Trophoblast cell (in vitro differentiated cells and primary cell): ENCODE results near the gene CLIC3.
A peak's percentile ranks its signal among the peaks of the same experiment; 100 is the strongest.

Experiments
- DNase-seq, 2 donors: peaks; one replicate each; pipeline ENCODE4 v3.0.0-alpha.2; 2016
- H2AFZ ChIP-seq: 2 replicates; pipeline ENCODE4 v1.6.1; 2013; ENCODE audit warnings: low read length, moderate library complexity, mild to moderate bottlenecking; ENCODE audit not compliant: insufficient read depth, poor library complexity
- H2AK5ac ChIP-seq: 2 replicates; pipeline ENCODE4 v1.6.1; 2013; ENCODE audit warnings: mild to moderate bottlenecking, low read length
- H2BK120ac ChIP-seq: 2 replicates; pipeline ENCODE4 v1.6.1; 2013; ENCODE audit warnings: low read length, mild to moderate bottlenecking, moderate library complexity; ENCODE audit not compliant: insufficient read depth, poor library complexity
- H2BK12ac ChIP-seq: 2 replicates; pipeline ENCODE4 v1.6.1; 2013; ENCODE audit warnings: mild to moderate bottlenecking, low read length, moderate library complexity
- H2BK5ac ChIP-seq: 2 replicates; pipeline ENCODE4 v1.6.1; 2013; ENCODE audit warnings: low read length, low read depth, moderate library complexity, mild to moderate bottlenecking; ENCODE audit not compliant: poor library complexity
- H3K14ac ChIP-seq: 2 replicates; pipeline ENCODE4 v1.6.1; 2013; ENCODE audit warnings: mild to moderate bottlenecking, low read length
- H3K18ac ChIP-seq: 2 replicates; pipeline ENCODE4 v1.6.1; 2013; ENCODE audit warnings: mild to moderate bottlenecking, low read length
- H3K23ac ChIP-seq: 2 replicates; pipeline ENCODE4 v1.6.1; 2013; ENCODE audit warnings: low read length
- H3K27ac ChIP-seq: 2 replicates; pipeline ENCODE4 v1.5.1; 2013; ENCODE audit warnings: low read depth, mild to moderate bottlenecking, inconsistent platforms, low read length, moderate library complexity
- H3K27me3 ChIP-seq: 2 replicates; pipeline ENCODE4 v1.6.1; 2013; ENCODE audit warnings: inconsistent platforms, mild to moderate bottlenecking, low read length, moderate library complexity; ENCODE audit not compliant: insufficient read depth
- H3K36me3 ChIP-seq, 2 experiments: 1 replicate in 1 of 2; 2 replicates in 1 of 2; pipeline ENCODE4 v1.6.1; 2013; ENCODE audit warnings: low read length in 2 of 2, mild to moderate bottlenecking in 2 of 2, moderate library complexity in 1 of 2; ENCODE audit not compliant: insufficient read depth in 2 of 2, control insufficient read depth in 1 of 2
- H3K4ac ChIP-seq: 2 replicates; pipeline ENCODE4 v1.6.1; 2013; ENCODE audit warnings: low read depth, mild to moderate bottlenecking, low read length, moderate library complexity
- H3K4me1 ChIP-seq, 2 experiments: 1 replicate in 1 of 2; 2 replicates in 1 of 2; pipeline ENCODE4 v1.6.1; 2013; ENCODE audit warnings: low read length in 2 of 2, mild to moderate bottlenecking in 2 of 2, moderate library complexity in 1 of 2; ENCODE audit not compliant: insufficient read depth in 2 of 2, control insufficient read depth in 1 of 2
- H3K4me2 ChIP-seq: 2 replicates; pipeline ENCODE4 v1.6.1; 2013; ENCODE audit warnings: inconsistent platforms, mild to moderate bottlenecking, low read length, moderate library complexity
- H3K4me3 ChIP-seq: 2 replicates; pipeline ENCODE4 v1.5.1; 2013; ENCODE audit warnings: mild to moderate bottlenecking, low read depth, low read length, inconsistent platforms
- H3K79me1 ChIP-seq: one replicate; pipeline ENCODE4 v1.6.1; 2013; ENCODE audit warnings: low read length
- H3K79me2 ChIP-seq: 2 replicates; pipeline ENCODE4 v1.6.1; 2013; ENCODE audit warnings: low read length, mild to moderate bottlenecking; ENCODE audit not compliant: control insufficient read depth, insufficient read depth, poor library complexity
- H3K9ac ChIP-seq: 2 replicates; pipeline ENCODE4 v1.6.1; 2013; ENCODE audit warnings: mild to moderate bottlenecking, low read length
- H3K9me3 ChIP-seq: 2 replicates; pipeline ENCODE4 v1.6.1; 2013; ENCODE audit warnings: low read depth, mild to moderate bottlenecking, control low read depth, inconsistent platforms, low read length; ENCODE audit not compliant: insufficient read depth
- H4K12ac ChIP-seq: 2 replicates; pipeline ENCODE4 v1.6.1; 2013; ENCODE audit warnings: low read depth, mild to moderate bottlenecking, low read length, moderate library complexity
- H4K8ac ChIP-seq: 2 replicates; pipeline ENCODE4 v1.6.1; 2013; ENCODE audit warnings: low read depth, mild to moderate bottlenecking, low read length, moderate library complexity
- H4K91ac ChIP-seq: one replicate; pipeline ENCODE4 v1.6.1; 2013; ENCODE audit warnings: low read depth, mild to moderate bottlenecking, low read length, moderate library complexity
- WGBS: extraction: QIAGEN DNeasy Blood & Tissue Kit; methylation state at CpG from one replicate; pipeline ENCODE4 v1.1.7; 2013; ENCODE audit warnings: missing lambda C conversion rate; ENCODE audit not compliant: insufficient read length, insufficient coverage; ENCODE audit errors: extremely low coverage; 5-methylcytosine and 5-hydroxymethylcytosine counted together

CLIC3 gene

GRCh38 chr9:136949817-136950655 is 46.3 kb downstream of the CLIC3 start:
- no CpG with 5 or more reads among the region's 63 CpGs for WGBS
- peaks cover 1% of the 10 kb centered on the region for H3K9me3 ChIP-seq
- peaks cover 3% of the 10 kb centered on the region for H3K79me2 ChIP-seq

DNA sequence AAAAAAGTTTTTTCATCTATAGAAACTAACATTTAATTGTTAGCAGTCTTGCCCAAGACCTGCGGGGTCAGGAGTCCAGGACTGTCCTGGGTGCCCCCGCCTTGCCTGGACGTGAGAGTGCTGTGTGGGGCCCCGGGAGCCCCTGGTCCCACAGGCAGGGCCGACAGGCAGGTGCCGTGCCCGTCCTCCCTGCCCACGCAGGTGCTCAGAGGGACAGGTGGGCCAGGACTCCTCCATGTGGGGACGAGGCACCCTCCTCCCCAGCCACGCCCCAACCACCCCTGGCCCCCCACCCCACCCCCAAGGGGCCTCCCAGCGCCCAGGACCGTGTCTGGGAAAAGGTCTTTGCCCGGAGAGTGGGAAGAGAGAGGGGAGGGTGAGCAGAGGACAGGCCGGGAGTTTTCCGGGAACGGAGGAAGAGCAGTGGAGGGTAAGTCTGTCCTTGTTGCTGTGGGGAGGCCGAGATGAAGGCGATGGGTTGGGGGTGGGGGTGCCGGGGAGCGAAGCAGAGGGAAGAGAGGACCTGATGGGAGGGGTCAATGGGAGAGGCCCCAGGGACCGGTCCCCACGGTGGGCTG is 47.0 kb downstream of the CLIC3 start:
- Histone ChIP-seq H2BK12ac (no peak overlapping the region), H3K4me2 (peak overlapping the region; percentile 91), H3K9ac (no peak overlapping the region), H3K4me1 (peaks cover 8 to 15% of the 10 kb centered on the region in 2 experiments), H3K9me3 (no peaks in the 10 kb centered on the region), H3K79me1 (peaks cover 9% of the 10 kb centered on the region), H4K12ac (peak overlapping the region; percentile 15), H2AK5ac (no peak overlapping the region), H4K91ac (peak overlapping the region; percentile 58), H2AFZ (peak overlapping the region; percentile 64), H3K36me3 (no peaks in the 10 kb centered on the region), H3K4me3 (peak overlapping the region; percentile 67), H3K27ac (peak overlapping the region; percentile 16), H2BK5ac (no peak overlapping the region), H4K8ac (peak overlapping the region; percentile 74), H3K79me2 (peaks cover 3% of the 10 kb centered on the region), H2BK120ac (no peak overlapping the region), H3K14ac (peak overlapping the region; percentile 26), H3K27me3 (no peaks in the 10 kb centered on the region), H3K4ac (peak overlapping the region; percentile 25), H3K18ac (no peak overlapping the region), H3K23ac (no peak overlapping the region)
- no CpG with 5 or more reads among the region's 22 CpGs for WGBS
- no peak for DNase-seq

More at GRCh38 chr9:136949817-136950655, 46.3 kb downstream of the CLIC3 start:
- H3K4ac ChIP-seq, result peak overlapping the region; percentile 25
- no peaks in the 10 kb centered on the region for H3K36me3 ChIP-seq
- peak overlapping the region; percentile 88 for H4K91ac ChIP-seq
- no peak overlapping the region for H3K23ac ChIP-seq
- peaks cover 8 to 13% of the 10 kb centered on the region in 2 experiments for H3K4me1 ChIP-seq
- H4K12ac ChIP-seq, result peak overlapping the region; percentile 68
- peak overlapping the region; percentile 67 for H3K4me3 ChIP-seq
- peak overlapping the region; percentile 31 for H2AK5ac ChIP-seq
- peak overlapping the region; percentile 67 for H3K14ac ChIP-seq
- peak; percentile 88 to 95 for DNase-seq
- peak overlapping the region; percentile 2 for H2BK5ac ChIP-seq
- H3K4me2 ChIP-seq, result peak overlapping the region; percentile 91
- H3K79me1 ChIP-seq, result peaks cover 8% of the 10 kb centered on the region
- H3K18ac ChIP-seq, result peak overlapping the region; percentile 27
- H3K9ac ChIP-seq, result no peak overlapping the region
- no peaks in the 10 kb centered on the region for H3K27me3 ChIP-seq
- H4K8ac ChIP-seq, result peak overlapping the region; percentile 90
- peak overlapping the region; percentile 34 for H2BK120ac ChIP-seq
- peak overlapping the region; percentile 16 for H3K27ac ChIP-seq
- H2BK12ac ChIP-seq, result no peak overlapping the region
- peak overlapping the region; percentile 81 for H2AFZ ChIP-seq

DNA sequence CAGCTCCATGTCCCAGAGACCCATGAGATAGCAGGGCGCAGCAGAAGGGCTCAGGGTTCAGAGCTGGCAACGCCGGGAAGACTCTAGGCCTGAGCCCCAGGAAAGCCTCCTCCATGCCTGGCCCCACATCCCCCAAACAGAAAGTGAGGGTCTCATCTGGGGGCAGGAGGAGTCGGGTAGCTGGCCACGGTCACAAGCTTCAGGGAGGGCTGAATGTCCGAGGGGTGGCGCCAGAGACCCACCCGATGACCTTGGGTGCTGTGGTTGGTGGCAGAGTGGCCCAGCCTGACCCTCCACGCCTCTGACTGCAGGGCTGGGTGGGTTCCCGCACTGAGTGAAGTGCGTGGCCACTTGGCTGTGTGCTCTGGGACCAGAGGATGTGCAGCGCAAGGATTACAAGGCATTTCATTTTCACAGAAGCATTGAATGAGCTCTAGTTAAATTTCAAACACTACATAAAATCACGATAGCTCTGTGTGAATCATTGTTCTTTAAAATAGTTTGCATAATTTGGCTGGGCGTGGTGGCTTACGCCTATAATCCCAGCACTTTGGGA is 48.3 kb downstream of the CLIC3 start:
- Histone ChIP-seq H3K18ac (no peak overlapping the region), H3K23ac (no peak overlapping the region), H4K8ac (no peak overlapping the region), H3K14ac (no peak overlapping the region), H3K9ac (no peak overlapping the region), H3K9me3 (peaks cover 3% of the 10 kb centered on the region), H3K4me1 (peaks cover 12 to 20% of the 10 kb centered on the region in 2 experiments), H2BK5ac (no peak overlapping the region), H3K4me2 (no peak overlapping the region), H3K79me1 (peaks cover 19% of the 10 kb centered on the region), H2BK120ac (peak overlapping the region; percentile 33), H4K91ac (no peak overlapping the region), H3K36me3 (peaks cover 4% of the 10 kb centered on the region in 2 experiments), H3K79me2 (peaks cover 16% of the 10 kb centered on the region), H3K27me3 (no peaks in the 10 kb centered on the region), H3K4ac (no peak overlapping the region), H2BK12ac (no peak overlapping the region), H2AFZ (no peak overlapping the region), H2AK5ac (no peak overlapping the region), H3K4me3 (no peak overlapping the region), H3K27ac (no peak overlapping the region), H4K12ac (no peak overlapping the region)
- peak; percentile 18 to 48 for DNase-seq
- no CpG with 5 or more reads among the region's 15 CpGs for WGBS

DNA sequence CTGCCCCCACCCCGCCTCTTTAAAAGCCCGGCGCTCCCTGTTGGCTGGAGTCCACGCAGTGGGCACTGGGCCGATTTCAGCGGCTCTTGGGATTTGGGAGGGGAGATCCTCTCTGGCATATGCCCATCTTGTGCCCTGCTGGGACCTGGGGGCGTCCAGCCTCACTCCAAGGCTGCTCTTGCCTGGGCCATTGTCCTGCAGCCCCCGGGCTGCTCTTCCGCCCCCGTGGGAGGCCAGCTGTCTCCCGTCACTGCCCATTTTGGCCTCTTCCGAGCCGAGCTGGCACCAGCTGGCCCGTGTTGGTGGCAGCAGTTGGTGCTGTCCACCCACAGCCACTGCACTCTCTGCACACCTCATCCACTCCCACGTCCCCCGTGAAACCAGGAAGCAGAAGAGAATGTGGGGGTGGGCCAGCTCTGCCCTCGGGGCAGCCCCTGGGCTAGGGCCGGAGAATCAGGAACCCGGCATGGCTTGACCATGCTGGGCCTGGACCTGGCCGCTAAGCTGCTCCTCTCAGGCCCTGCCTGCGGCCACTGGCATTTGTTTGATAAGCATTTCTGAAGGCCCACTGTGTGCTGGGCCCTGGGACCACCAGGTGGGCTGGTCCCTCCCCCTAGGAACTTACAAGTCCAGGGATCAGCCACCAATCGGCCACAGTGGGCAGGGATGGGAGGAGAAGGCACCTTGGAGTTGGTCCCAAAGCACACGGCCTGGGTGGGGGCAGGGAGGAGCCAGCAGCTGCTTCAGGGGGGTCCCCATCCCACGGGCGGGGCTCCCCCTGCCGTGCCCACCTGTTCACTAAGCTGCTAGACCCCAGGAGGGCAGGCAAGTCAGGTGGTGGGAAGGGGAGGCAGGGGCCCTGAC is 49.1 kb downstream of the CLIC3 start:
- H2BK12ac ChIP-seq, result no peak overlapping the region
- no peak overlapping the region for H3K4ac ChIP-seq
- WGBS, result no CpG with 5 or more reads among the region's 26 CpGs

More for the DNA sequence above, 49.1 kb downstream of the CLIC3 start:
- H3K36me3 ChIP-seq, result peaks cover 11 to 12% of the 10 kb centered on the region in 2 experiments
- H3K18ac ChIP-seq, result no peak overlapping the region
- peaks cover 19% of the 10 kb centered on the region for H3K79me1 ChIP-seq
- H3K79me2 ChIP-seq, result peaks cover 16% of the 10 kb centered on the region
- H4K12ac ChIP-seq, result no peak overlapping the region
- peak overlapping the region; percentile 33 for H2BK120ac ChIP-seq
- H3K23ac ChIP-seq, result no peak overlapping the region
- no peak overlapping the region for H2AK5ac ChIP-seq
- no peak overlapping the region for H4K91ac ChIP-seq
- no peak overlapping the region for H4K8ac ChIP-seq
- H3K14ac ChIP-seq, result no peak overlapping the region
- H3K4me3 ChIP-seq, result no peak overlapping the region
- H3K27ac ChIP-seq, result no peak overlapping the region
- no peak overlapping the region for H2AFZ ChIP-seq
- H3K4me2 ChIP-seq, result no peak overlapping the region
- no peak overlapping the region for H2BK5ac ChIP-seq
- no peaks in the 10 kb centered on the region for H3K27me3 ChIP-seq
- no peak overlapping the region for H3K9ac ChIP-seq
- H3K9me3 ChIP-seq, result peaks cover 3% of the 10 kb centered on the region
- DNase-seq, result no peak
- H3K4me1 ChIP-seq, result peaks cover 15 to 23% of the 10 kb centered on the region in 2 experiments
